CD4-positive, alpha-beta T cell treated with Interleukin-10 for 1 hour (primary cell): Measurements from ENCODE around the gene RBM43.
"Not testable (repeated sequence)": the region's sequence is repeated elsewhere in the genome, so short reads cannot be mapped to it uniquely, and the experiment has no call there.

ENCODE experiments used
- DNase-seq: peaks from one replicate; pipeline ENCODE4 v3.0.0-alpha.2; 2020

RBM43 gene

GRCh38 chr2:151267537-151267936 is 5.9 kb upstream of the RBM43 start:
- DNase-seq, result no peak

- DNase-seq, result no peak
Observed at GRCh38 chr2:151265991-151266390, 4.3 kb upstream of the RBM43 start.

GRCh38 chr2:151264157-151264825 is 2.6 kb upstream of the RBM43 start:
- DNase-seq, result no peak

- DNase-seq, result no peak
Observed at GRCh38 chr2:151262629-151263028, 966 bp upstream of the RBM43 start.

- DNase-seq, result no peak
Observed at GRCh38 chr2:151261977-151262291, 271 bp upstream of the RBM43 start.

GRCh38 chr2:151260573-151261230 is 961 bp downstream of the RBM43 start:
- DNase-seq, result peak; percentile 53

GRCh38 chr2:151258121-151258520 is 3.5 kb downstream of the RBM43 start:
- DNase-seq, result no peak

GRCh38 chr2:151252646-151253045 is 9.0 kb downstream of the RBM43 start:
- no peak for DNase-seq

- DNase-seq, result no peak
Observed at GRCh38 chr2:151251012-151251411, 10.7 kb downstream of the RBM43 start.

- no peak for DNase-seq
Observed at GRCh38 chr2:151247432-151247831, 14.2 kb downstream of the RBM43 start.

GRCh38 chr2:151246152-151246551 is 15.5 kb downstream of the RBM43 start:
- DNase-seq, result no peak

GRCh38 chr2:151243468-151243867 is 18.2 kb downstream of the RBM43 start:
- no peak for DNase-seq

GRCh38 chr2:151241224-151241623 is 20.4 kb downstream of the RBM43 start:
- no peak for DNase-seq

- DNase-seq, result no peak
Observed at GRCh38 chr2:151240433-151240832, 21.2 kb downstream of the RBM43 start.

GRCh38 chr2:151239624-151240023 is 22.0 kb downstream of the RBM43 start:
- no peak for DNase-seq

GRCh38 chr2:151238527-151239487 is 22.9 kb downstream of the RBM43 start:
- DNase-seq, result peak; percentile 62

GRCh38 chr2:151237422-151238025 is 24.1 kb downstream of the RBM43 start:
- DNase-seq, result no peak

GRCh38 chr2:151233760-151234159 is 27.9 kb downstream of the RBM43 start:
- not testable (repeated sequence) for DNase-seq

- DNase-seq, result not testable (repeated sequence)
Observed at GRCh38 chr2:151233288-151233687, 28.4 kb downstream of the RBM43 start.

GRCh38 chr2:151230627-151231140 is 31.0 kb downstream of the RBM43 start:
- no peak for DNase-seq

- DNase-seq, result no peak
Observed at GRCh38 chr2:151228847-151229512, 32.7 kb downstream of the RBM43 start.

GRCh38 chr2:151217343-151217742 is 44.3 kb downstream of the RBM43 start:
- DNase-seq, result no peak
